ENCODE results near the gene TSPAN12. TPM values are rescaled to one million over a fixed set of nuclear protein-coding genes. Genes with fewer than 3 reads are reported as not detected.

The TSPAN12 gene
- total RNA-seq, 3 donors from 2014 or later: 23.1 to 43.4 (median 35.6) TPM

DNA sequence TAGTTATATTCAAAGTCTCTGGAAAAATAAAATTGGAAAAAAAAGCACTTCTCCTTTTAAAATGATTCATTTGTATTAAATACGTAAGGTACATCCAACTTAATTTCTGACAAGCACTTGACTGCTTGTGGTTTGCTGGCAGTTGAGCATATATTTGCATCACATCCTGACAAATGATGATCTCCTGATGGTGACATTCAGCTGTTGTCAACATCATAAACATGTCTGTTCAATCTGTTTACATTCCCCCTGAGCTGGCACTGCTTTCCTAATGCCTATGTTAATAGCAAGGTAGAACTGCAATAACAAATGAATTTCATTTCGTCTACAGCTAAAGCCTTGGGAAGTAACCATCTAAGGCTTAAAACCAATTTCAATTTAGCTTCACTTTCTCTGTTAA is 24.4 kb downstream of the TSPAN12 start:
- peaks cover 3% of the 10 kb centered on the region for H3K9me3 ChIP-seq
- H3K4me1 ChIP-seq (ENCODE audit: low read depth): no peaks in the 10 kb centered on the region
- no peak for ATAC-seq
- intact Hi-C loops (cut with DNase I, micrococcal nuclease): no loop called here
- no peak overlapping the region for H3K4me3 ChIP-seq
- TF ChIP-seq, protein P1, sequence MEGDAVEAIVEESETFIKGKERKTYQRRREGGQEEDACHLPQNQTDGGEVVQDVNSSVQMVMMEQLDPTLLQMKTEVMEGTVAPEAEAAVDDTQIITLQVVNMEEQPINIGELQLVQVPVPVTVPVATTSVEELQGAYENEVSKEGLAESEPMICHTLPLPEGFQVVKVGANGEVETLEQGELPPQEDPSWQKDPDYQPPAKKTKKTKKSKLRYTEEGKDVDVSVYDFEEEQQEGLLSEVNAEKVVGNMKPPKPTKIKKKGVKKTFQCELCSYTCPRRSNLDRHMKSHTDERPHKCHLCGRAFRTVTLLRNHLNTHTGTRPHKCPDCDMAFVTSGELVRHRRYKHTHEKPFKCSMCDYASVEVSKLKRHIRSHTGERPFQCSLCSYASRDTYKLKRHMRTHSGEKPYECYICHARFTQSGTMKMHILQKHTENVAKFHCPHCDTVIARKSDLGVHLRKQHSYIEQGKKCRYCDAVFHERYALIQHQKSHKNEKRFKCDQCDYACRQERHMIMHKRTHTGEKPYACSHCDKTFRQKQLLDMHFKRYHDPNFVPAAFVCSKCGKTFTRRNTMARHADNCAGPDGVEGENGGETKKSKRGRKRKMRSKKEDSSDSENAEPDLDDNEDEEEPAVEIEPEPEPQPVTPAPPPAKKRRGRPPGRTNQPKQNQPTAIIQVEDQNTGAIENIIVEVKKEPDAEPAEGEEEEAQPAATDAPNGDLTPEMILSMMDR (IDR thresholded peaks at IDR 0.05): no peak
- DNase-seq: no peak
- H3K36me3 ChIP-seq (ENCODE audit: low read depth): no peaks in the 10 kb centered on the region

DNA sequence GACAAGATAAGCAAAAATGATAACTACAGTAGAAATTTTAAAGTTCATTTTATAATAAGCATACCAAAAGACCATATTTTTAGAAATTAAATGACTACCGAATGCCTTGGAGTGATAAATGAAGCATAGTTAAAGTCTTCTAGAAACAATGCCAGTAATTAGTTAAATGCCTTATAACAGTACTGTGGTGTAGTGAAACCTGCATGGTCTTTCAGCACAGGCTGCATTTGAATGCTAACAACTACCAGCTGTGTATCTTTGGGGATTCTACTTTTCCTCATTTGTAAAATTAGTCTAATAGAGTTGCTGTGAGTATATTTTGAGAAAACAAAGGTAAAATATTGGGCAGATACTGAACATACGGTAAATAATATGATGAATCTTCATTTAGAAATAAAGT is 25.1 kb downstream of the TSPAN12 start:
- no peaks in the 10 kb centered on the region for H3K4me1 ChIP-seq (ENCODE audit: low read depth)
- DNase-seq (no peak), ATAC-seq (no peak)
- H3K4me3 ChIP-seq: no peak overlapping the region
- intact Hi-C loops (cut with DNase I, micrococcal nuclease): no loop called here
- H3K9me3 ChIP-seq: peaks cover 3% of the 10 kb centered on the region
- TF ChIP-seq, protein P1 (IDR thresholded peaks at IDR 0.05): no peak
- no peaks in the 10 kb centered on the region for H3K36me3 ChIP-seq (ENCODE audit: low read depth)

DNA sequence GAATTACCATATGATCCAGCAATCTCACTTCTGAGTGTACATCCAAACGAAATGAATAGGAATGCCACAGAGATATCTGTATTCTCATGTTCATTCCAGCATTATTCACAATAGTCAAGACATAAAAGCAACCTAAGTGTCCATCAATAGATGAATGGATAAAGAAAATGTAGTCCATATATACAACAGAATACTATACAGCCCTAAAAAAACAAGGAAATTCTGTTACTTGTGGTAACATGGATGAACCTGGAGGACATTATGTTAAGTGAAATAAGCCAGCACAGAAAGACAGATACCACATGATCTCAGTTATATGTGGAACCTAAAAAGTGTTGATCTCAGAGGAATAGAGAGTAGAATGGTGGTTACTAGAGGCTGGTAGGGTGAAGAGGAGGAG is 26.7 kb downstream of the TSPAN12 start:
- TF ChIP-seq, protein P1 (IDR thresholded peaks at IDR 0.05): no peak
- intact Hi-C loops (cut with DNase I, micrococcal nuclease): no loop called here
- Histone ChIP-seq H3K4me1 (ENCODE audit: low read depth) (no peaks in the 10 kb centered on the region), H3K36me3 (ENCODE audit: low read depth) (no peaks in the 10 kb centered on the region), H3K4me3 (no peak overlapping the region), H3K9me3 (peaks cover 3% of the 10 kb centered on the region)
- ATAC-seq (no peak), DNase-seq (no peak)

DNA sequence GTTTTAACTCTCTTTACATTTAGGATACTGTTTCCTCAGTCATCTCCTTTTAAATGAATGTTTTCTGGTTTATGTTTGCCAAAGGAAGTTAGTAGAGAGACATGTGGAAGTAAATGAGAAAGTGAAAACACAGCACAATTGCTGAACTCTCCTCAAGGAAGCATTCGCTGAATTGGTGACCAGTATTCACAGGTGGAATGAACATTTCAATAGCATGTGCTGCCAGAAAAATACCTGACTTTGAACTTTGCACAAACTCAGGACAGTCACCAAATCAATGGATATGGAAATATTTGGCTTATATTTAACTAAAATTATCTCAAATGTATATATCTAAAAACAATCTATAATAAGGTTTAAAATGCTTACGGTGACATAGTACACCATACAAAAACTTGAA is 28.5 kb downstream of the TSPAN12 start:
- no peak for DNase-seq
- Histone ChIP-seq H3K4me3 (no peak overlapping the region), H3K9me3 (peaks cover 3% of the 10 kb centered on the region), H3K4me1 (ENCODE audit: low read depth) (no peaks in the 10 kb centered on the region), H3K36me3 (ENCODE audit: low read depth) (no peaks in the 10 kb centered on the region)
- TF ChIP-seq, protein P1 (IDR thresholded peaks at IDR 0.05): no peak
- intact Hi-C loops (cut with DNase I, micrococcal nuclease): no loop called here
- ATAC-seq: peak; percentile 49

DNA sequence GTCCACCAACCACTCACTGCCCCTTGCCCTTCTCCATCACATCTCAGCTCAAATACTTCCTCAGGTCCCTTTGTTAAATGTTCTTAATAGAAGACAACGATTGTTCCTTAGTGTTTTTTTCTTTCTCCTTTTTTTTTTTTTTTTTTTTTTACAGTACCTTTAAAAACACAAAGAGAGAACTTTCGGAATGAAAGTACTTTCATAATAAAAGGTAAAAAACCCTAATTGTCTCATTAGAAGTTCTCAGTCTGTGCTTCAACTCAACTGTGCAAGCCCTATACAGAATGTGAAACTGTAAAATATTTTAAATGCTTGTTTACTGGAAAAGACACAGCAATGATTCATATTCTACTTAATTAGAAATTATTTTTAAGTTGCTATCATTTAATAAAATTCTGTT is 29.4 kb downstream of the TSPAN12 start:
- DNase-seq (no peak), ATAC-seq (no peak)
- no peaks in the 10 kb centered on the region for H3K36me3 ChIP-seq (ENCODE audit: low read depth)
- intact Hi-C loops (cut with DNase I, micrococcal nuclease): no loop called here
- TF ChIP-seq, protein P1 (IDR thresholded peaks at IDR 0.05): no peak
- peaks cover 3% of the 10 kb centered on the region for H3K9me3 ChIP-seq
- no peak overlapping the region for H3K4me3 ChIP-seq
- no peaks in the 10 kb centered on the region for H3K4me1 ChIP-seq (ENCODE audit: low read depth)

Data from mucosa of descending colon (tissue), 3 donors.